GM19025 (cell line): Measurements from ENCODE around the gene SORCS2.

ENCODE experiments used
- ATAC-seq: cut with Tn5 transposase; IDR thresholded peaks from one replicate; pipeline ENCODE4 v1.9.1; 2021; ENCODE audit warnings: mild to moderate bottlenecking, low read depth, moderate library complexity; ENCODE audit not compliant: unreplicated experiment

Gene SORCS2

DNA sequence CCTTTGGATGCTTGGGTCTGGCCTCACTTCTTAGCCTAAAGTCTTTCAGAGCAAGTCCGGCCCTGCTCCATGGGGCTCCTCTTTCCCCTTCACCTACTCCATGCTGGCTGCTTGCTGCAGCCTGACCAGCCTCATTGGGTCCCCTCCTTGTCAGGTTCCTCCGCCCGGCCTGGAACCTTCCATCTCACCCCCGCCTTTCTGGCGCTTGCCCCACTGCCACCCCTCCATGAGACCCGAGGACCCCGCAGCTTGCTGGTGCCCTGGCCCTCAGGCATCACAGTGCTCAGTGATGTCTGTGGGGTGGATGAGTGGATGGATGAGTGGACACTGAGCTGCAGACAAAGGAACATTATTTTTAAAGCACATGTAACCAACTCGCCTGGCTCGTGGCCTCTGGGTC, 24.7 kb downstream of the SORCS2 start:
- no peak for ATAC-seq

GRCh38 chr4:7217474-7218321, 25.4 kb downstream of the SORCS2 start:
- ATAC-seq: no peak

DNA sequence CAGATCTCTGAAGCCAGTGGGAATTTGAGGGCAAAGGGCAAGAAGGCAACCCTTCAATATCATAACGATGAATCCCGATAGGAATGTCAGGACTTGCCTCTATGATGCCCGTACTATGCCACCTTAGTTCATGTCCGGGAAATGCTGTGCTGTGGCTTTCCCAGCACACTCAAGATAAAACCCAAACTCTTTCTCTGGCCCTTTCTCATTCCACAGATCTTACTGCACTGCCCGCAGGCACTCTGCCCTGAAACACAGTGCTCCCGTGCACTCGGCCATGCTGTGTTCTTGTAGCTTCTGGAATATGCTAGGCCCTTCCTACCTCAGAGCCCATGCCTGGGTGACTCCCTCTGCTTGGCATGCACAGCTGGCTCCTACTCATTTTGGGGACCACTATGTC, 26.3 kb downstream of the SORCS2 start:
- no peak for ATAC-seq

DNA sequence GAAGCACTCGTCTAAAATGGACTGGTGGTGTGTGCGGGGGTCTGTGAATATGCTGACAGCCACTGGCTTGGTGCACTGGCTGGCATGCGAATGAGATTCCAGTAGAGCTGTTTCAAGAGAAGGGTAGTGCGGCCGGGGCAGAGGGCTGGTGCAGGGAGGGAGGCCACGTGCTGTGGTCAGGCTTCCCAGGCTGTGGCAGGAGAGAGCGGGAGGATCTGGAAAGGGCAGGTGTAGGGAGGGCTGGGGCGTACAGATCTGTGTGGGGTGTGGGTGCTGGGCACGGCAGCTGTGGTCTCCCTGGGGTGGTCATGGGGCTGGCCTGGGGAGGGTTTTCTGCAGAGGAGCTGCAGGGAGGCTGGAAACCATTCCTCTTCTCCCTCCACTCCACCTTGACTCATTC, 30.2 kb downstream of the SORCS2 start:
- no peak for ATAC-seq

DNA sequence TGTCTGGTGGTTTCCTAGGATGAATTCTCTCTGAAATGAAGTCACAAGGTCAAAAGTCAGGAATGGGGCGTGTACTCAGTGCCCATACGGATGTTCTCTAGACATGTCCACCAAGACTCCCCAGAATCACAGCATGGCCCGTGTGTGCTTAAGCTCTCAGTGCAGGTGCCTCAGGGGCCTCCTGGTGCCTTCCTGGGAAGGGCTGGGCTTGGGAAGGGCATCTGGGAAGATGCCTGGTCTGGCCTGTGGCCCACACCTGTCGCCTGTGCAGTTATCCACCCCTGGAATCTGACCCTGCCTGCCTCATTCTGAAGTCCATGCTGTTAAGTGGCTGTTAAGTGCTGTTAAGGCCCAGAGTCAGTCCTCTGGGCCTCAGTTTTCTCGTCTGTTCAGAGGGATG, 31.2 kb downstream of the SORCS2 start:
- ATAC-seq: no peak

DNA sequence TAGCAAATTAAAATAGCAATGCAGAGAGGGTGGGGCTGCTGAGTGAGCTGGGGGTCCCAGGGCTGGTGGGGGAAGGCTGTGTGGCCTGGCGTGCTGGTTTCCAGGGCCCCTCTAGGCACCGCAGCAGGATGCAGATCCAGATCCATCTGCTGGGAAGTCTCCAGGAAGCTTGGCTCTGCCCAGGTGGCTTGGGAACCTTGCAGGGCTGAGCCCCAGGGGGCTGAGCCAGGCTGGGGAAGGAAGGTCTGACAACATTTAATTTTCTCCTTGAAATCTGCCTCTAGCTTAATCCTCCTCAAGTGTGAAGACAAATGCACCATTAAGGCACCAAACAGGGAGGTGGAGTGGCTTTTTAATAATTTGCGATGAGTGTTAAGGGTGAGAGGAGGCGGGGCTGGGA, 31.7 kb downstream of the SORCS2 start:
- ATAC-seq: no peak

- no peak for ATAC-seq
These were observed 32.7 kb downstream of the SORCS2 start for GRCh38 chr4:7224878-7225533.

- ATAC-seq: no peak
These were observed 34.1 kb downstream of the SORCS2 start for GRCh38 chr4:7226439-7226838.

DNA sequence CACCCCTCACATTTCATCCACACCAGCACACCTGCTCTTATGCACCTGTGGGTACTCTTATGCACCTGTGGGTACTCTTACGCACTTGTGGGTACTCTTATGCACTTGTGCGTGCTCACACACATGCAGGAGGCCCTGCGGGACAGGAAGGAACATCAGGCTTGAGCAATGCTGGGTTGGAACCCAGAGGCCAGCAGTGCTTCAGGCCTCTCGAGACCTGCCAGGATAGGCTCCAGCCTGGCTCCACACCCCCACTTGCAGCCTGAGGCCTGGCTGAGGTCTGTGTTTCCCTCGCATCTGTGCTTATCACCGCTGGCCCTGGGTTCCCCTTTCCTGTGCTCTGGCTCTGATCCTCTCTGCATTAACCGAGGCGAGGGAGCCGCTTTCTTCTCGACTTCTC, 34.7 kb downstream of the SORCS2 start:
- no peak for ATAC-seq

GRCh38 chr4:7228734-7229133, 36.4 kb downstream of the SORCS2 start:
- no peak for ATAC-seq

- ATAC-seq: no peak
These were observed 39.8 kb downstream of the SORCS2 start for GRCh38 chr4:7232061-7232650.

DNA sequence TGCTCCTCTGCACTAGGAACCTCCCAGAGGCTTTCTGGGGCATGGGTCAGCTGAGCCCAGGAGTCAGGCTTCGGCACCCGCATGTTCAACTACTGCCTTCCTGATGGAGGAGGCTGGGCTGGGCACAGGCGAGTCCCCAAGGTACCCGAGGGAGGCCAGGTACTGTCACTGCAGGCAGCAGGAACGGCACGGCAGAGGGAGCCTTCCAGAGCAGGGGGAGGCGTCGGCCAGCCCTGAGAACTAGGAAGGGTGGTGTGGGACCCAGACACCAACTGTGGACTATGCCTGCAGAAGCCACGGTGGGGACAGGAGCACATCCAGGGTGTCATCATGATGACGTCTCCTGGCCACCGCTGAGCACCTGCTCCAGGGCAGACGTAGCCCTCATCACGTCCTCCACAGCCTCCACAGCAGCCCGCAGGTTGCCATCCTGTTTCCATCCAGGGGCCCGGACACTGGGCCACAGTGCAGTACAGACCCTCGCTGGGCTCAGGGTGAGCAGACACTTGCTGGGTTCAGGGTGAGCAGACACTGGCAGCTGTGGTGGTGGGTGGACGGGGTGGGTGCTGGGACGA, 40.8 kb downstream of the SORCS2 start:
- no peak for ATAC-seq

DNA sequence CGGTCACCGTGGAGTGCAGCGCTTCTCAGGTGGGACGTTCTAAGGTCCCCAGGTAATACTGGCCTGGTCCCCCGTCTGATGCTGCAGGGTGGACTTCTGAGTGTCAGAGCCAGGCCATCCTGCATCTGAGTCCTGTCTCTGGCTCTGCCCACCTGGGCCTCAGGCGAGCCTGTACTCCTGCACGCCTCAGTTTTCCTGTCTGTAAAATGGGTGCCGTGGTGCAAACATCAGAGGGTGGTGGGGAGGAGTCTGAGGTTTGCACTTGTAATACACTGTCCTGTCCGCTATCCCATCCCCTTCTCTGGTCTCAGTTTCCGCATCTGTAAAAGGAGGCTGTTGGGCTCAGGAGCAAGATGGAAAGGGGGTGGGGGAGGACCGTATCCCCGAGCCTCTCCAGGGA, 41.3 kb downstream of the SORCS2 start:
- no peak for ATAC-seq

DNA sequence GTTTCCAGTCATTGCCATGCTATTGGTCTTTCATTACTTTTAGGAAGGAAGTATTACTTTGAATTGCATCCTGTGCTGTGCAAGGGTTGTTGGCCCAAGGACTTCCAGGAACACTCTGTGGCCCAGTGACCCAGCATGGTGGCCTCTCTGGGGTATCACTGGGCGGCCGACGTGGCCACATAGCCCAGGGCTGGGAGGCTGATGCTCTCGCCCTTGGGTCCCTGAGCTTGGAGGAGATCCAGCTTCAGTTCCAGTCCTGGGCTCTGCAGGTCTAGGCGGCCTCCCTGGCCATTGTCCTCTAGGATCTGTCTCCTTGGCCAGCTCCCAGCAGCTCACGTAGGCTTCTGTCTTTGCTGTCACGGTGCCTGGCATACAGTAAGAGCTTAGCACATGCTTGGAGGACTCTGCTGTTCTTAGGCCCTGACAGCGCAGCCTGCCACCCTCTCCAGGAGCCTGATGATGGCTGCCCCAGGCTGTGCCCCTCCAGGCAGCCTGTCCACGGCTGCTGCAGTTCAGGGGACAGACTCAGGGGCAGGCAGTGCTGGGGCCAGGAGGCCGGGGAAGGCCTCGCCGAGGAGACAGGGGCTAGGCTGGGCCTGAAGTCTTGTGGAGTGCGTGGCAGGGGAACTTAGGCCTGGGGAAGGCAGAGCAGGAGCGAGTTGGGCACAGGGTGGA, 42.2 kb downstream of the SORCS2 start:
- no peak for ATAC-seq

GRCh38 chr4:7235030-7235380, 42.7 kb downstream of the SORCS2 start:
- ATAC-seq: no peak

DNA sequence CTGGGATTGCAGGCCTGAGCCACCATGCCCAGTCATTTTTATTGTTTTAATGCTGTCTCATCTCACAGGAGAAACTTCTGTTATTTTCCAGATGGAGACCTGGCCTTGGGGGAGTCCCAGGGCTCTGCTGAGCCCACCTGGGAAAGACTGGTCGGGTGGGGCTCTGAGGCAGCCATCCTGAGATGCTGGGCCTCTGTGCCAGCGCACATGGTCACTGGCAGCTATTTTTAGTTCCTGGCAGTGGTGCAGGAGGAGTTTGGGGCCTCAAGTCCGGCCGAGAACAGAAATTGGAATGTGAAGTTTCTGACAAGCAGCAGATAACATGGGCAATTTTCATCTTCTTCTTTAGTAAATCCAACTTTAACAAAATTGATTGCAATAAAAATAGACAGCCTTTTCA, 44.5 kb downstream of the SORCS2 start:
- no peak for ATAC-seq

DNA sequence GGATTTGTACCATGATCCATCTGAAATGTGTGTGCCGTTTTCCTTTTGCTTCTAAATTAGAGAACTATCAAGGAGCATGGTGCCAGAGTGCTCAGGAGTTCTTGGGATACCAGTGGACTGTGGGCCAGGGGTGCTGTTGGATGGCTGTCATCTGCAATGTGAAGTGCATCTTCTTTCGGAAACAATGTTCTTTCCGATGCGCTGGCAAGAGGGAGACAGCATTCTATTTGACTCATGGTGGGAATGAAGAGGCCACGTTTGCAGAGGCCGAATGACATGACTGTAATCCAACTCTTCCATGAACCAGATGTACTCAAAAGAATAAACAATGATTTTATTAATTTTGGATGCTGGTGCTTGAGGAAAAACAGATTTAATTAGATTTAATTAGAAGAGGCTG, 45.5 kb downstream of the SORCS2 start:
- ATAC-seq: no peak

DNA sequence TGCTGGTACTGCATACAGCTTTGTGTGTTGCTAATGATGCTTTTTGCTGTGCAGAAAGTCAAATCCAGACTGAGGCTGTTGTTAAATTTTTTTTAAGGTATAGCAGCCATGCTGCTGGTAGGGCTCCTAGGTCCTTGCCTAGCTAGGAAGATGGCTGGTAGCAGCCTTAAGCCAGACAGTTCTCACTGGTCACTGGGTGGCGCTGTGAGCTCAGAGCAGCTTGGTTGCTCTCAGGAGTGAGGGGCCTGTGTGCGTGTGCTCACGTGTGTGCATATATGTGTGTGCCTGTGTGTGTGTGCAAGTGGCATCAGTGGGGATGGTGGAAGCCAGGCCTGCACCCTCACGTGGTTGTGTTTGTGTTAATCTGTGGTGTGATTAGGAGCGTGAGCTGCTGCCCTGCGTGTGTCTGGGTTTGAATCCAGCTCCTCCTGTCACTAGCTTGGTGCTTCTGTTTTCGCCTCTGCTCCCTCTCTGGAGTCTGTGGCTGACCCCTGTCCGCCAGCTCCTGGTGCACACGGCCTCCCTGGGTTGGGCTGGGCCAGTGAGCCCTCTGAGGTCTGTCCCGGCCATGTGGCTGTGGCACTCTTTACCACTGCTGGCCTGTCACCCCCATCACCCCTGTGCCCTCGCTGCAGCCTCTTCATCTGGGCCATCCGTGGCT, 46.1 kb downstream of the SORCS2 start:
- ATAC-seq: no peak

- ATAC-seq: no peak
These were observed 46.9 kb downstream of the SORCS2 start for GRCh38 chr4:7239101-7239820.

- no peak for ATAC-seq
These were observed 47.5 kb downstream of the SORCS2 start for GRCh38 chr4:7239844-7240243.
